ENCODE results near the gene B3GAT1.
"Not testable (repeated sequence)": the region's sequence is repeated elsewhere in the genome, so short reads cannot be mapped to it uniquely, and the experiment has no call there.

Gene B3GAT1

DNA sequence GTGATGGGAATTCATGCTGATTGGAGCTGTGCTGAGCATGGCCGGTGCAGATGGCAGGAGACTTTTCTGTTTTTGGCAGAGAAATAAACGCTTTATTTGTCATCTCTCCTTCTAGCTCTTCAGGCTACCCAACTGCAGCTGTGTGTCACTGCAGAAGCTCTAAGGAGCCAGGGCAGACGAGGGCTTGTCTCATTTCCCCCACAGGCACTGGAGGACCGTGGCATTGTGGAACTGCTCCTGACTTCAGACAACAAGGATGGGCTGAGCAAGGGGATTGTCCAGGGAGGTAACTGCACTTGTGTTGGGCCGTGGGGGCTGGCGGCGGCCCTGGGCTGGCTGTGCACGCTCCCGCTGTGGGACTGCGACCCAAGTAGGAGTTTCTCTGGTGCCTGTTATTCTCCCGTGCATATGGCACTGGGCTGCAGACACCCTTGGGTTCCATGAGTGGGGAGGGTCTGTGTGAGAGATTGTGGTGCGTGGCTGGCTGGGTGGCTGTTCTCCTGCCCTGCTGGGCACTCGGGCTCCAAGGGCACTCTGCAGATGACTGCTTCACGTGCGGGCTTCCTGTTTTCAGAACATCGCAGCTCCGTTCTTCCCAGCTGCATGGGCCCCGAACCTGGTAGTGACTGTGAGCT lies 53.1 kb downstream of the B3GAT1 start:
- DNase-seq, result no peak

DNA sequence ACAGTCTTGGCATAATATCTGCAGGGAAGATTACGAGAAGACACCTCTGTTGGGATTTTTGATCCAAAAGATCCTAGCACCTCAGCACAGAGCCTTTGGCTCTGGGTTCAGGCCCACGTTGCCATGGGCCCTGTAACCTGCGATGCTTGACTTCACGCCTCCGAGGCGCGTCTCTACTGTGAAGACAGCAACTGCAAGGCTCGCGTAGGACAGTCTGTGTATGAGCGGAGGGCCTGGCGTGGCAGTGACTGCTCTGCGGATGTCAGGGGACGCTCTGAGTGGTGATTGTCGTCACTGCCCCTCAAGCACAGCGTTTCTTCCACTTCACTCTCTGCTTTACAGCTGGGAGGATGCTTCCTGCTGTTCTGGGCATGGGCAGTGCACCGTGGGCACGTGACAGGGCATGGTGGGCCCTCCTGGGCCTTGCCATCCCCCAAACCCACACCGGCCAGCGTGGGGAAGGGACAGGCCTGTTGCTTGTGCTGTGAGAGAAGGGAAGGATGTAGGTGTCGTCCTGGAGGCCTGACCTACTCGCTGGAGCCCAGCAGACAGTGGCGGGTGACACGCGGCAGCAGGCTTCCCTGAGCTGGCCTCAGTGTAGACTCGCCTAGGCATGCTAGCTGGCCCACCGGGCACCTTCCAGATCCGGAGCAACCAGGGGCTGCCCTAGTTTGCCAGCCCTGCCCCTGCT lies 53.7 kb downstream of the B3GAT1 start:
- no peak for DNase-seq

GRCh38 chr11:134357545-134357839 lies 54.5 kb downstream of the B3GAT1 start:
- DNase-seq, result no peak

DNA sequence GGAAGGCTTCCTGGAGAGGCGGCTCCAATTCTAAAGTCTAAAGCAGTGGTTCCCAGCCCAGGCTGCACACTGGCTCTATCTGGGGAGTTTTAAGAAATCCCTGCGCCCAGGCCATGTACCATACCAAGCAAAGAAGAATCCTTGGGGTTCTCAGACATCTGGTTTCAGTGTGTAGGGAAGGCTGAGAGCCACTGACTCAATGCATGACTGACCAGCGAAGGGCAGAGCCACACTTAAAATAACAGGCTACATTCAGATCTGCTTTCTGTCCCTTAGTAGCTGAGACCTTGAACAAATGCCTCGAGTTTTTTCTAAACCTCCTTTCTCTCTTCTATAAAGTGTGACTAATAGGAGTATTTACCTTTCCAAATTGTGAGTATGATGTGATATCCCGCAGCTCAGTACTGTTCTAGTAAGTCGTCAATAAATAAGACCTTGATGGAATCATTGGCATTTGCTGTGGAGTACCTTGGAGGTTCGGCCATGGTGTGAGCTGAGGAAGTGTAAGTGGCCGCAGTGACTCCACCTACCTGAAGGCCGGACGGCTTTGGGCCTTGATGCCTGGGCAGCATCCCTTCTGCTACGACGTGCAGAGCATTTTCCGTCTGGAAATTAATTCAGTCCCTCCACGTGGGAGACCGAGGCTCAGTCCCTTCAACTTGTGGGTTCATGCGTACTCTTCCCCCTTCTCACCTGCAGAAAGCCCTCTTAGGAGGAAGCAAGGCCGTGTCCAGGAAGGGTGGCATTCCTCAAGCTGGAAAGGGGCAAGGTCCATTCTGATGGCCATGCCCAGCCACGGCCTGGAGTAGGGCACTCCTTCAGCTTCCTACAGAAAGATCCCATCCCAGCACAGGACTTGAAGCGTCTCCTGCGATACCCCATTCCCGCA lies 55.1 kb downstream of the B3GAT1 start:
- no peak for DNase-seq

DNA sequence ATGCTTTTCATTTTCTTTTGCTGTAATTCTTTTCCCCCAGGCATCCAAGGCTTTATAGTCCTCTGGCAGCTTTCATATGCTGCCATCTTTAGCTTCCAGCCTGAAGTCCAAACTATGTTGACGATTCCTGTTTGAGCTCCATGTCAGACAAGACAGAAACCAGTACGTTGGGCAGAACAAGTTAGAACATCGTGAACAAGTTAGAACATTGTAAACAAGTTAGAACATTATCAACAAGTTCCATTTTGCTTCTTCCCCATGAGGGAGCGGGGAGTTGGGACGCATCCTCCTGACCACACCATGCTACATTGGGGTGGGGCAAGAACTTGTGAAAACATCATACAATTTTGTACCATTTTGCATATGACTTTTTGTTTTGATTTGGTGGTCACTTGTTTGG lies 56.4 kb downstream of the B3GAT1 start:
- DNase-seq, result no peak

DNA sequence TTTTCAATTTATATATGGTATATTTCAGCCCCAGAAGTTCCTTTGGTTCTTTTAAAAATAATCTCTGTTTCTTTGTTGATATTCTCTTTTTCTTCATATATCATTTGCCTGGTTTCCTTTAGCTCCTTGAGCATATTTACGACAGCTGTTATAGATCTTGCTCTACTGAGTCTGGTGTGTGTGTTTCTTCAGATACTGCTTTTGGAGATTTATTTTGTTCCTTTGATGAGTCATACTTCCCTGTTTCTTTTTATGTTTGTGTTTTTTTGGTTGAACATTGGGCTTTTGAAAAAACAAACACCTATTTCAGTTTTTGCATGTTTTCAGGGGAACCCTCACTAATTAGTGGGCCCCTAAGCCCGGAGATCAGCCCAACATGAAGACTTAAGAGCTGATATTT lies 56.9 kb downstream of the B3GAT1 start:
- no peak for DNase-seq

DNA sequence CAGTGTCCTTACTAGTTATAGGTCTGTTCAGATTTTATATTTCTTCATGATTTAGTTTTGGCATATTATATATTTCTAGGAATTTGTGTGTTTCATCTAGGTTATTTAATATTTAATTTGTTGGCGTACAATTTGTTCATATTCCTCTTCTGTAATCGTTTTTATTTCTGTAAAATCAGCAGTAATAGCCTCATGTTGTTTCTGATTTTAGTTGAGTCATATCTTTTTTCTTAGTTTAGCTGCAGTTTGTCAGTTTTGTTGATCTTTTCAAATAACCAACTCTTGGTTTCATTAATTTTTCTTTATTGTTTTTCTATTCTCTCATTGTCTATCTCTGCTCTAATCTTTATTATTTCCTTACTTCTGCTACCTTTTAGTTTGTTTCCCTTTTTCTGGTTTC lies 59.9 kb downstream of the B3GAT1 start:
- DNase-seq, result no peak

GRCh38 chr11:134350381-134350780 lies 61.7 kb downstream of the B3GAT1 start:
- no peak for DNase-seq

- no peak for DNase-seq
Measured at GRCh38 chr11:134349802-134350355, 62.2 kb downstream of the B3GAT1 start.

DNA sequence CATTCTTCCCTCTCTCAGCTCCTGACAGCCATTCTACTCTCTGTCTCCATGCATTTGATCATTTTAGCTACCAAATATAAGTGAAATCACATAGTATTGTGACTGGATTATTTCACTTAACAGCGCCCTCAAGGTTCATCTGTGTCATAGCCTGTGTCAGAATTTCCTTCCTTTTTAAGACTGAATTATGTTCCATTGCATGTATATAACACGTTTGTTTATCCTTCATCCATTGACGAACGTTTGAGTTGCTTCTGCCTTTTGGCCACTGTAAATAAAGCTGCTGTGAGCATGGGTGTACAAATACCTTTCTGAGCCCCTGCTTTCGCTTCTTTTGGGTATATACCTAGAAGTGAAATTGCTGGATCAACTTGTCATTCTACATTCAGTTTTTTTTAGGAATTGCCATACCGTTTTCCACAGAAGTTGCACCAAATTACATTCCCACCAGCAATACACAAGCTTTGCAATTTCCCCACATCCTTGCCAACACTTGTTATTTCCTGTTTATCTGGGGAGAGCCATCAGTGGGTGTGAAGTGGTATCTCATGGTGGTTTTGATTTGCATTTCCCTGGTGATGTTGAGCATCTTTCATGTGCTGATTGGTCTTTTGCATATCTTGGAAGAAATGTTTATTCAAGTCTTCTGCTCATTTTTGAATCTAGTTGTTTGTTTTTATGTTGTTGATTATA lies 62.8 kb downstream of the B3GAT1 start:
- no peak for DNase-seq

- DNase-seq, result no peak
Measured at GRCh38 chr11:134347441-134347840, 64.6 kb downstream of the B3GAT1 start.

- no peak for DNase-seq
Measured at GRCh38 chr11:134346976-134347350, 65.1 kb downstream of the B3GAT1 start.

DNA sequence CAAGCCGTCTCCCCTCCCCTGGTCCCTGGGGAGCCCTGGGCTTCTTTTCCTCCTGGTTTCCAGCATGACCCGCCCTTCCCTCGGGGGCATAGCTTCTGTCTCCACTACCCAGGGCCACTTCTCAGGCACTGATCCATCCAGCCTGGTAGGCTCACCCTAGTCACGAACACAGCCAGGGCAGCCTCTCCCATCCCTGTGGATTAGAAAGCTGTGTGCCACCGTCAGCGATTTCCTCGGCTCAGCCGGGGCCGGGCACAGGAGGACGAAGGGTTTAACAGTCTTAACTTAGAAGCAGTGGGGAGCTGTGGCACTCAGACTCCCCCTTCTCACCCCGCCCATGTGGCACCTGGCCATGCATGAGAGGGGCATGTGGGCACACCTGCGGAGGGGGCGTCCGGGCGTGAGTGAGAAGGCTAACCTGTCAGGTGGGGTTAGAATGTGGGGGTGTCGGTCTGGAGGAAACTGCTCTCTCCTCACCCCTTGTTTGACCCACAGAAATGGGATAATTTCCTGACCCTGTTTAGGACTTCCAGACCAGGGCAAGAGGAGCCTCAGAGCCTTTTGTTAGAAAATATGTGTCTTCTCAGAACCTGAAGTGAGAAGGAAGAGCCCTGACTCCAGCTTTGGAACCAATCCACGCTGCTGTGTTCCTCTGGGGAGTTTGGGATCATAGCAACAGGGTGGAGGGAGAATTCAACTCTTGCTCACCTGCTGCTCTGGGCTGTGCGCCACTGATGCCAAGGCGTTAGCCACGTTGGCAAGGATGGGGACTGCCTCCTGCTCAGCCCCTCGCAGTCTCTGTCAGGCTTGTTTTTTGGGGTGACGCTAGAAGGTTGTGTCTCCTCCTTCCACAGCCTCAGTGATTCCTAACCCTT lies 65.7 kb downstream of the B3GAT1 start:
- no peak for DNase-seq

DNA sequence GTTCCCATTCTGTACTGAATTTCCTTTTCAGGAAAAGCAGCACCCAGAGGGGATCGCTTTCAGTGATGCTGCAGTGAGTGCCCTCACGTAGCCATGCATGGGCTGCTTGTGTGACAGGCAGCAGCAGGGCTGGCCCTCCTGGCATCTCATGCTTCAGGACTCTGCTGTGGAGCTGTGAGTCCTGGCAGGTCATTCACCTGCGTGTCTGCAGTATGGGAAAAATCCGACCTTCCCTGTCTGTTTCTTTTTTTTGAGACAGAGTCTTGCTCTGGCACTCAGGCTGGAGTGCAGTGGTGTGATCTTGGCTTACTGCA lies 66.8 kb downstream of the B3GAT1 start:
- DNase-seq, result no peak

DNA sequence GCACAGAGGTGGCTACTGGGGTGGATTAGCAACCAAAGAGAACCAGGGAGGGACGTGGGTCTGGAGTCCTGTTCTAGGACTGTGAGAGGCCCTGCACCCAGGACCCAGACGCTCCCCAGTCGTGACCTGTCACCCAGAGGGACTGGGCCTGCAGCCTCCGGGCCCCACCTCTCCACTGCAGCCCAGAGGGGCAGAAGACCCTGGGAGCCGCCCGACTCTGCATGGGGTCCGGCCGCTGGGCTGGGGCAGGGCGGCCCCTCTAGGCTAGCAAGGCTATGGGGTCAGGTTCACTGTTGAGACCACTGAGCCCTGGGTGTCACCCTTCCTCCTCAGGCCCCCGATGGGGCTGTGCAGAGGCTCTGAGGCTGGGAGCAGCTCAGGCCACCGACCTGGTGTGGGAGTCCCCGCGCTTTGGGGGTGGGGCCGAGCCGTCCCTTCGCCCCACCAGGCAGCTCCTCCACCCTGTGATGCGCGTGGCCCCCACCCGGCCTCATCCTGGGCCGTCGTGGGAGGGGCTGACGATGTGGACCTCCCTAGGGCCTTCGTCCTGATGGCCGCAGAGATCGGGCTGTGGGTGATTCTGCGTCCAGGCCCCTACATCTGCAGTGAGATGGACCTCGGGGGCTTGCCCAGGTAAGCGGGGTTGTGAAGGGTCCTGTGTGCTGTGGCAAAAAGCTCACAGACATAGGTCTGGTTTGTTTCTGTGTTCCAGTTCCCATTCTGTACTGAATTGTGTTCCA lies 67.4 kb downstream of the B3GAT1 start:
- DNase-seq, result not testable (repeated sequence)

- DNase-seq, result no peak
Measured at GRCh38 chr11:134343646-134344045, 68.4 kb downstream of the B3GAT1 start.

GRCh38 chr11:134342572-134343340 lies 69.3 kb downstream of the B3GAT1 start:
- no peak for DNase-seq

GRCh38 chr11:134341805-134342571 lies 70.1 kb downstream of the B3GAT1 start:
- no peak for DNase-seq

Measured in anterior cingulate cortex (tissue), 58 donors.